ENCODE data around the gene SCRN3.

DNA sequence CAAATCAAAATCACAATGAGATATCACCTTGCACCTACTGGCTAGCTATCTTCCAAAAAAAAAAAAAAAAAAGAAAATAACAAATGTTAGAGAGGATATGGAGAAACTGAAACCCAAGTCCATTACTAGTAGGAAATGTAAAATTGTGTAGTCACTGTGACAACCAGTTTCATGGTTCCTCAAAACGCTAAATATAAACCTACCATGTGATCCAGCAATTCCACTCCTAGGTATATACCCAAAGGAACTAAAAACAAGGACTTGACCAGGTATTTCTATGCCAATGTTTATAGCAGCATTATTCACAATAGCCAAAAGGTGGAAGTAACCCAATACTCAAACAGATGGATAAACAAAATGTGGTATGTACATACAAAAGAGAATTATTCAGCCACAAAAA lies 11.7 kb upstream of the SCRN3 start:
- TF ChIP-seq POLR2AphosphoS5 (IDR thresholded peaks at IDR 0.05) (no peak), POLR2A (IDR thresholded peaks at IDR 0.05) (no peak), EP300 (IDR thresholded peaks at IDR 0.05) (no peak)
- TF ChIP-seq, protein P1, sequence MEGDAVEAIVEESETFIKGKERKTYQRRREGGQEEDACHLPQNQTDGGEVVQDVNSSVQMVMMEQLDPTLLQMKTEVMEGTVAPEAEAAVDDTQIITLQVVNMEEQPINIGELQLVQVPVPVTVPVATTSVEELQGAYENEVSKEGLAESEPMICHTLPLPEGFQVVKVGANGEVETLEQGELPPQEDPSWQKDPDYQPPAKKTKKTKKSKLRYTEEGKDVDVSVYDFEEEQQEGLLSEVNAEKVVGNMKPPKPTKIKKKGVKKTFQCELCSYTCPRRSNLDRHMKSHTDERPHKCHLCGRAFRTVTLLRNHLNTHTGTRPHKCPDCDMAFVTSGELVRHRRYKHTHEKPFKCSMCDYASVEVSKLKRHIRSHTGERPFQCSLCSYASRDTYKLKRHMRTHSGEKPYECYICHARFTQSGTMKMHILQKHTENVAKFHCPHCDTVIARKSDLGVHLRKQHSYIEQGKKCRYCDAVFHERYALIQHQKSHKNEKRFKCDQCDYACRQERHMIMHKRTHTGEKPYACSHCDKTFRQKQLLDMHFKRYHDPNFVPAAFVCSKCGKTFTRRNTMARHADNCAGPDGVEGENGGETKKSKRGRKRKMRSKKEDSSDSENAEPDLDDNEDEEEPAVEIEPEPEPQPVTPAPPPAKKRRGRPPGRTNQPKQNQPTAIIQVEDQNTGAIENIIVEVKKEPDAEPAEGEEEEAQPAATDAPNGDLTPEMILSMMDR (IDR thresholded peaks at IDR 0.05) = no peak
